Left hindlimb (tissue), 1 donor: Measurements from ENCODE around the gene RPGRIP1.
"Not testable (repeated sequence)": the region's sequence is repeated elsewhere in the genome, so short reads cannot be mapped to it uniquely, and the experiment has no call there.

Experiments
- DNase-seq: peaks from one replicate; pipeline ENCODE4 v3.0.0-alpha.2; 2018

Gene RPGRIP1

DNA sequence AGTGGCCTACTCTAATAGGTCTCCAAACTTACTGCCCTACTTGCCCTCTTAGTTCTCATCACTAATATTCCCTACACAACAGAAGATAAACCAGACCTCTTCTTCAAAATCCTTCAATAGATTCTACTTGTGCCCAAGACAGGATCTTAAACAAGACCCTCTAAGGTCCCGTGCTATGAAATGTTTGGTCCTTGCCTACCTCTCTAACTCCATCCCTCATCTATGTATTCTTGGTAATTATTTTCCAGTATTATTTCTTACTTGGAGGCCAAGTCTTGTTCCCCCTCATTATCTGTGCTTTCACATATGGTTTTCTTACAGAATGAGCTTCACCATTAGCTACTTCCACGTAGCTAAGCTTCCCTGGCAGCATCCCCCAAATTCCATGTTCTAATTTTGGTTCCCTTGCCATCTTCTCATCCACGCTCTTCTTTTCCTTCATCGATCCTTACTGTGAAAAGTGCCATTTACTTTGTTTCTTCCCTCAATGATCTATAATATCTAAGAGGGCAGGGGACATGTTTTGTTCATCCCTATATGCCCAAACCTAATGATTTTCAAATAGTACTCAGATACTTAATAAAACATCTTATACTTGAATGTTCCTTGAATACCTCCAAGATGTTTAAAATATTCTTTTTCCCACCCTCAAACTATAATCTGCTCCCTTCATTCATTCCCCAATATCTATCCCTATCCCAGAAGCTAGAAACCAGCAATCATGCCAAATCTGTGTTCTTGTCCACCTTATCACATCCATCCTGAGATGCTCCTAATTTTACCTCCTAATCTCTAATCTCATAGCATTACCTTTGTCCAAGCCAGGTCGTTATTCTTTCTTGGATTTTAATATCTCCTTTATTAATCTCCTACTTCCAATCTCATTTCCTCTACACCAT lies 20.7 kb upstream of the RPGRIP1 start:
- DNase-seq, result no peak

DNA sequence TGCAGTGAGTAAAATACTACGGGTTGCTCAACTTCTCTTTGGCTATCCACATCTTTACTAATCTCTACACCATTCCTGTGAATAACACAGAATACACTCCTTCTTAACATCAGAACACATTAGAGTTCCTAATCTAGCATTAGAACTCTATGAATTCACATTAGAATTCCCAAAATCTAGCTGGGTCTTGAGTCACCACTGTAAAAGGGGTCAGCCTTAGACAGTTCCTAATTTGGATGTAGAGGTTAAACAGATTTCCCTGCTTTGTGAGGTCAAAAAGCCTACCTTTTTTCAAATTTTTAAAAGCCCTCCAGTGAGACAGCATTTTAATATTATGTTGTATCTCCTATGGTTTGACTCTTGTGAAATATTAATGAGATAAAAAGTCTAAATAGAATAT lies 18.1 kb upstream of the RPGRIP1 start:
- no peak for DNase-seq

DNA sequence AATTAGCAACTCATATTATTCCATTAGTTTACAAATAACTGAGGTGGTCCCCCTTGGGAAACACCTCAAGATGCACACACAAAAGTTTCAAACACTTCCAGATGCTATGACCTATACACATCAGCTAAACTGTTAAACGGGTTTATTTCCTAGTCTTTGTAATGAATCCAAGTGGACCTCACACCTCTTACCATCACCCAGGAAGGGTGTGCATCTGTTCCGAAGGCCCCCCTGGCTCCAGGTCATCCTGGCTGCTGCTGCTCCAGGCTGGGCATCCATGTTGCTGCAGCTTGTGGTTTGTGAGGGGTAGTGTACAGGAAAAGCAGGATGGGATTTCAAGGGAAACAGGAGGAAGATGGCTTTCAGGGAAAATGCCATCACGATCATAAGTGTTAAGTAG lies 17.5 kb upstream of the RPGRIP1 start:
- DNase-seq, result no peak

DNA sequence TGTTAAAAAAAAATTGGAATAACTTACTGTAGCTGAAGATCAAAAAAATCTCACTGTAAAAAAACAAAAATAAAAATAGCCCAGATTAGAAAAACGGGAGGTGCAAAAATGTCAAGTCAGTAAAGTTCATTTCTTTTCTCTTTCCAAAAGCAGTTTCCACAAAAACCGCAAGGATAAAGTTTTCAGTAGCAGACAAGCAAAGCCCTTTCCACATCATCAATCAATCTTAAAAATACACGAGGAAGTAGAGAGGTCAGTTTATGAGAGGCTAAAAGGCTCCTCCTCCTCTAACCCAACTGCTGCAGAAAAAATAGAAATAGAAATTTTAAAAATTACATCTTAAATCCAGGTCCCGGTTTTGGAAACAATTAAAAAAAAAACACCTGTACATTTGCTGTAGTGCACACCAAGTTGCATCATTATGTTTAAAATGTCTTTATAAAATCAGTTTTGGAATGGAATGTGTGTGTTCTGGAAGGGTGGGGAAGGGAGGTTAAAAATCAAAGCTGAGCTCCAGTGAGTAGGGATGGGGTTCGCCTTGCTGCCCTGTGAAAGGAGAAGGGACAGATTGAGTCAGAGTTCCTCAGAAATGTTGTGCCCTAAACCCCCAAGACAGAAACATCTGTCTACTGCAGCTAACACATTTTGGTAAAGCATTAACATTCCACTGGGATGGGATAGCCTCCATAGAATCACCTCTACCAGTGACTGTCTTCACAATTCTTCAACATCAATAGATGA lies 16.4 kb upstream of the RPGRIP1 start:
- DNase-seq, result no peak

DNA sequence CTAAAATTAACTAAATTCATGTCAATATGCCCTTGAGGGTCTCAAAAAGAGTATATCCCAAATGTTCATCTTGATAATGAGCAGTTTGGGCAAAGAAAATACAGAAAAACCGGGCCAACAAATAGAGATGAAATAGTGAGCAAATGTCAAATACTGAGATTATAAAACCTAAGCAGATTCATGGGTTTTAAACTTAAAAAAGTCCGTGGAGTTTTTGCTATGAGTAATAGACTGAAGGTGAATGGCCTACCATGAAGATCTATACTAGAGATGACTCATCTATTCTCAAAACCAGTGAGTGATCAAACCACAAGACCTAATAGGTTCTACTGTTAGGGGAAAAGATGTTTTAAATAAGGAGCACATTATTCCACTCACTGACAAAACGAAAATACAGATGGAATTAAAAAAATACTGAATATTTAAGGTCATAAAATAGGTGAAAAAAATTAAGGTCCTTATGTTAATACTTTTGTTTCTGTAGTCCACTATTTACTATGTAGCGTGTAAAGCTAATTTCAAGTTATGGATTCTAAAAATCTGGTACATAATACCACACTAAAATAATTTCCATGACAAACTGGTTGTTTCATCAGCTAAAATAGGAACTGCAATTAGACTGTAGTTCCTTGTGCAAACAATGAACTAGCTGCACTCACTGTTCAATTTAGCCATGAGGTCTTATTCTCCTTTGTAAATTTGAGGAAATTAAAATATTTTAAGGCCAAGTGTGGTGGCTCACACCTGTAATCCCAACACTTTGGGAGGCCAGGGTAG lies 15.7 kb upstream of the RPGRIP1 start:
- DNase-seq, result no peak

DNA sequence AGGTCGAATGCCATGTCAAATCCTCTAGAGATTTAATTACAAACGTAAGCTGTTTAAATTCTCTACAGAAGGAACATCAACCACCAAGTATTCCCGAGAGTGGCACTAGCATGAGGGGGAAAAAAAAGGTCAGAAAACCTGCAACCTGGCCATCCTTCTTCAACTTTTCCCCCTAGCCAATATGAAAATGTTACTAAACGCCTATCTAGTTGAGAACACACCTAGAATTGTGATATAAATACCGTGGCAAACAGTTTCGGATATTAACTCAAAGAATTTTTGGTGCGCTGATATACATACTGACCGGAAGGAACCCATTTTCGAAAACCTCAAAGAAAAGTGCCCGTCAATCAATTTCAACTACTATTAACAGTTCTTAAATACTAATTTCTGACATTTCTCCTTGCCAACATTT lies 12.4 kb upstream of the RPGRIP1 start:
- no peak for DNase-seq

DNA sequence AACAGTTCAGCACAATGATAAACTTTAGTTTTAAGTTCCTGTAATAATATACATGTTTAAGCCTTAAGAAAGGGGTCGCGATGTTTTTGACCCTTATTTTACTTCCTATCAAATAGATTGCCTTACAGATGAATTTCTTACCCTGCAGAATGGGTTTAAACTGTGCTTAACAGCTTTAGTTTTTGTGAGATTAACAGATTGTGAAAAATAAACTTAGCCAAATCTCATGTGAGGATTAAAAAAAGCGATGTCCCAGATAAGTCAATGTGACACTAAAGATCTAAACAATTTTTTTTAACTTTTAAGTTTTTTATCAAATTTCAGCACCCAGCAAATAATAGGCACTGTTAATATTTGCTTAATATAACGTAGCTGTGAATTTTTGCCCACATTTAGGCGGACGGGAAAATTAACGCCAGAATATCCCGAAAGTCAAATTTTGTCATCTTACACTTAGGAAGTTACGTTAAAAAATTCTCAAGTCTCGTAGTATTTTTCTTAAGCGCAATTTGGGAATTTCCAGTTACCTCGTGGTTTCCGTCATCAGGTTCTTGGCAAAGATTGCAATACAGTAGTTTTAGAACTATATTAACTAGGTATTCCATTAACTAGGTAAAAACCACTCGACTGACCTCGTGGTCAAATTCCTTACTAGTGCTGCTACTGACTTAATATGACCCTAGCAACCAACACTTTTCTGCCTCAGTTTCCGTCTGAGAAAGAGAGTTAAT lies 11.8 kb upstream of the RPGRIP1 start:
- no peak for DNase-seq

DNA sequence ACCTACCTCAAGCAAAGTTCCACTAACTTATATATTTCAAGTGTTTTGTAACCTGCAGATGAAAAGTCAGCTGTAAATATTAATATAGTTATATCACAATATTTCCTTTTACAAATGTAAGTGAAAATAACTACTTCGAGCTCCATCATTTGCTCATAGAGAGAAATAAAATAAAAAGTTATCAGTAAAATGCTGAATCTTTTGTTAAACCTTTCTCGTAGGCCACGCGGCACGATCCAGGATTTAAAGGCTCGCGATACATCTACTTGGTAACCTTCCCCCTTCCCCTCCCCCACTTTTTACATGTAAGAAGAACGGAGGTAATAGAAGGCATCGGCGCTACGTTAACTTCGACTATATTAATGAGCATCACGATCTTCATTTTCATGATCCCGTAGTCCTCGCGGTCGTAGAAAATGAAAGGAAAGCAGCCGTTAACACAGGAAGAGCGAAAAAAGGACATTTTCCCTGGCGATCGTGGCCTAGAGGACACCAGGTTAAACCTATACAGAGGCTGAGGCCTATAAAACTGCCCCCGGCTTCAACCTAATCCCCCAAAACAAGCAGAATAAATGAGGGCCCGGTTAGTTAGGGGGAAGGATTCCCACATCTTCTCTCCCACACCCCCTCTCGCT lies 11.1 kb upstream of the RPGRIP1 start:
- no peak for DNase-seq

DNA sequence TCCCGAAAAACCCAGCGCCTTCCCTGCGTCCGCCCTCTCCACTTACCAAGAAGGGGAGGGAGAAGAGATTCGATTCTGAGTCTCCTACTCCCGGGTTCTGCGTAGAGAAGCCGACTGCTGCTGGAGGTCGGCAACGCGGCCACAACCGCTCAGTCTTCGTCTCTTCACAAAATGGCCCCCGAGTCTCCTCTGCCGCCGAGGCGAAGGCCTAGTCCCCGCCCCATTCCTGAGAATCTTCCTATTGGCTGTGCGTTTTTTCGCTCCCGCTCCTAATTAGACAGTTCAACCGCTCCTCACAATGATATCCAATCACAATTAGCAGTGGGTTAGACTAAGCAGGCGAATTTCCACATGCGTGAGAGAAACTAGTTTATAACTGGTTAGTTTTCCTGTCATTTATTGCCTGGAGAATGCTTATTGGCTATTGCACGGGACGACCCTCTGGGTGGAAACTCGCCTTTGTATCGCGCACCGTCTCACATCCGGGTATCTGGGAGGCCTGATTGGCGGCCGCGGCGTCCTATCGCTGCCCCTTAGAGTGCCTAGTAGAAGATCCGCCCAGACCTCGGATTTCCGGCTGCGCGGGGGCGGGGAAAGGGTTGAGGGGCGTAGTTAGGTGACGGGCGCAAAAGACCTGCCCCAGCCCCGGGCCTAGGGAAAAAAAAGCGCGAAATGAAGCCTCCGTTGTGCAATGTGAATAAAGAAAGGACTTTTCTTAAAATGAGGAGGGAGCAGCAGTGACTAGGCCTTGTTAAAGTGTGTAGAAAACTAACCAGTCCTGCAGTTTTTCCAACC lies 10.4 kb upstream of the RPGRIP1 start, which contains the start of gene HNRNPC:
Gene HNRNPC, minus strand, starts transcription at position 191 of the 795 bp plus-strand sequence. CDS start 35,249 bp downstream, outside the sequence.
- peak; percentile 100 for DNase-seq

DNA sequence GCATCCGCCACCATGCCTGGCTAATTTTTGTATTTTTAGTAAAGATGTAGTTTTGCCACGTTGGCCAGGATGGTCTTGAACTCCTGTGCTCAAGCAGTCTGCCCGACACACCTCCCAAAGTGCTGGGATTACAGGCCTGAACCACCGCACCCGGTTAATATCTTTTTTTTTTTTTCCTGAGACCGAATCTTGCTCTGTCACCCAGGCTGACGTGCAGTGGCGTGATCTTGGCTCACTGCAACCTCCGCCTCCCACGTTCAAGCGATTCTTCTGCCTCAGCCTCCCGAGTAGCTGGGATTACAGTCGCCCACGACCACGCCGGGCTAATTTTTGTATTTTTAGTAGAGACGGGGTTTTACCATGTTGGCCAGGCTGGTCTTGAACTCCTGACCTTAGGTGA lies 7.2 kb upstream of the RPGRIP1 start:
- not testable (repeated sequence) for DNase-seq

DNA sequence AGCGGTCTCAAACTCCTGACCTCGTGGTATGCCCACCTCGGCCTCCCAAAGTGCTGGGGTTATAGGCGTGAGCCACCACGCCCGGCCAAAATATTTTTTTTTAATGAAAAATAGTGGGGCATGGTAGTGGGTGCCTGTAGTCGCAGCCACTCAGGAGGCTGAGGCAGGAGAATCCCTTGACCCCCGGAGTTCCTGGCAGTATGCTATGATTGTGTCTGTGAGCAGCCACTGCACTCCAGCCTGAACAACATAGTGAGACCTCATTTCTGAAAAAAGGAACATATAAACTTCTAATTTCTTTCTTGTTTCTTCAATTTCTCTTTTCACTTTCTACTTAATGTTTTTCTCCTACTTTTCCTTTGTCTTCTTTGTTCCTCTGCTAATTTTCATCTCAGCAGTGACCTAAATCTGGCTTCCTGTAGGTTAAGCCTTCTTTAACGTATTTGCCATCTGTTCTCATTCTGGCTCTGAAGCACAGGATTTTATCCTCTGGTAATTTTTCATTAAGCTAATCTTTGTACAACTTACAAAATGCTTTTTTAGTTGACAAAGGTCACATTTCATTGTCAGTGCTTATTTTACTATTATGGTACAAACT lies 4.5 kb upstream of the RPGRIP1 start:
- DNase-seq, result no peak

DNA sequence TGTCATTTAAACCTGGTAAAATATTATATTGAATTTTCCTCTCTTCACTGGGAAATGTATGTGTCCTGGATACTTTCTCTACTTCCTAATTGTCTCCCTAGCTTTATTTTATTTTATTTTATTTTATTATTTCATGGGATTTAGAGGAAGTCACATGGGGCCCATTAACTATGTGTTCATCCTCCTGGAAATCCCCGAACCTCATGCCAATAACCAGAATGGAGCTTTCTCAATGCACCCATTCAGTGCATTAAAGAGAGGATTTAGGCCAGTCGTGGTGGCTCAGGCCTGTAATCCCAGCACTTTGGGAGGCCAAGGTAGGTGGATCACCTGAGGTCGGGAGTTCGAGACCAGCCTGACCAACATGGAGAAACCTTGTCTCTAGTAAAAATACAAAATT lies 1.3 kb upstream of the RPGRIP1 start:
- DNase-seq, result no peak

DNA sequence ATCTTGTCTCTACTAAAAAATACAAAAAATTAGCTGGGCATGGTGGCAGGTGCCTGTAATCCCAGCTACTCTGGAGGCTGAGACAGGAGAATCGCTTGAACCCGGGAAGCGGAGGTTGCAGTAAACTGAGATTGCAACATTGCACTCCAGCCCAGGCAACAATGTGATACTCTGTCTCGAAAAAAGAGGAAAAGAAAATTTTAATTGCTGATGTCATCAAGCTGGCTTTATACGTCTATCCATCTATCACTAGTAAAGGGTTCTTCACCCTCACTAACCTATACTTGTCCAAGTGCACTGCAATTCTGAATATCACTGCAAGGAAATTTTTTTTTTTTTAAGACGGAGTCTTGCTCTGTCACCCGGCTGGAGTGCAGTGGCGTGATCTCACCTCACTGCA lies 2.0 kb downstream of the RPGRIP1 start:
- DNase-seq, result not testable (repeated sequence)

DNA sequence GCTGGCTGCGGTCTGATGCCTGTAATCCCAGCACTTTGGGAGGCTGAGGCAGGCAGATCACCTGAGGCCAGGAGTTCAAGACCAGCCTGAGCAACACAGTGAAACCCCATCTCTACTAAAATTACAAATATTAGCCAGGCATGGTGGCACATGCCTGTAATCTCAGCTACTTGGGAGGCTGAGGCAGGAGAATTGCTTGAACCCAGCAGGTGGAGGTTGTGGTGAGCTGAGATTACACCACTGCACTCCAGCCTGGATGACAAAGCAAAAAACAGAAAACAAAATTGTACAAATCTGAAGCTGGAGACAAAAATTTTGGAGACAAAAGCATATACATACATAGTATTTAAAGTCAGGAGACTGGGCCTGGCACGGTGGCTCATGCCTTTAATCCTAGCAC lies 6.6 kb downstream of the RPGRIP1 start:
- DNase-seq, result not testable (repeated sequence)

DNA sequence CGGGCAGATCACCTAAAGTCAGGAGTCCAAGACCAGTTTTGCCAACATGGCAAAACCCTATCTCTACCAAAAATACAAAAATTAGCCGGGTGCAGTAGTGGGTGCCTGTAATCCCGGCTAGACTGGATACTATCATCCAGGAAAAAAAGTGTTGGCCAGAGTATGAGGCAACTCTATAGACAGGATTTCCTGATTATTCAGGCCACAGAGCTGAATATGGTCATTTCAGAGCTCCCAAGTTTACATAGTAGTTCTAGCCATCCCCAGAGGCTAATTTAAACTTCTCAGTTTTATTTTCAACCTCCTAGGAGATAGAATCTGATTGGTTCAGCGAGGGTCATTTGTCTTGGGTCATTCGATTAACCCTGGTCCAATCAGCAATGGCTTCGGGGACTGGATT lies 7.3 kb downstream of the RPGRIP1 start:
- no peak for DNase-seq

DNA sequence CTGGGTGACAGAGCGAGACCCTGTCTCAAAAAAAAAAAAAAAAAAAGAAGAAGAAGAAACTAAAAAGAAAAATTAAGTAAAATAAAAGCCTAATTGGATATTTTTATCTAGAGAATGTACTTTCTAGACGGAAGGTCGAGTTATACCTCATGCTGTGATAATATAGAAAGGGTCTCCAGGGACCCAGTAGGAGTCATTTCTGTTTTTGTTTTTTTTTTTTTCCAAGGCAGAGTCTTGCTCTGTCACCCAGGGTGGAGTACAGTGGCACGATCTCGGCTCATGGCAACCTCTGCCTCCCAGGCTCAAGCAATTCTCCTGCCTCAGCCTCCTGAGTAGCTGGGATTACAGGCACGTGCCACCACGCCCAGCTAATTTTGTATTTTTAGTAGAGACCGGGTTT lies 14.1 kb downstream of the RPGRIP1 start:
- not testable (repeated sequence) for DNase-seq

DNA sequence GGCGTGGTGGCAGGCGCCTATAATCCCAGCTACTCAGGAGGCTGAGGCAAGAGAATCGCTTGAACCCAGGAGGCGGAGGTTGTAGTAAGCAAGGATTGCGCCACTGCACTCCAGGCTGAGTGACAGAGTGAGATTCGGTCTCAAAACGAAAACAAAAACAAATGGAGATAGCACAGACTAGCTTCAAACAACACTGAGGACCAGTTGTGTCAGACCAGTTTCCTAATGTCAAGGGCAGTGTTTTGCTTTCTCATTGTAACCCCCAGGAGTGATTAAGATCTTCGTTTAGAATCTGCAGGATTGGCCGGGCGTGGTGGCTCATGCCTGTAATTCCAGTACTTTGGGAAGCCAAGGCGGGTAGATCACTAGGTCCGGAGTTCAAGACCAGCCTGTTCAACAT lies 18.5 kb downstream of the RPGRIP1 start:
- DNase-seq, result no peak

DNA sequence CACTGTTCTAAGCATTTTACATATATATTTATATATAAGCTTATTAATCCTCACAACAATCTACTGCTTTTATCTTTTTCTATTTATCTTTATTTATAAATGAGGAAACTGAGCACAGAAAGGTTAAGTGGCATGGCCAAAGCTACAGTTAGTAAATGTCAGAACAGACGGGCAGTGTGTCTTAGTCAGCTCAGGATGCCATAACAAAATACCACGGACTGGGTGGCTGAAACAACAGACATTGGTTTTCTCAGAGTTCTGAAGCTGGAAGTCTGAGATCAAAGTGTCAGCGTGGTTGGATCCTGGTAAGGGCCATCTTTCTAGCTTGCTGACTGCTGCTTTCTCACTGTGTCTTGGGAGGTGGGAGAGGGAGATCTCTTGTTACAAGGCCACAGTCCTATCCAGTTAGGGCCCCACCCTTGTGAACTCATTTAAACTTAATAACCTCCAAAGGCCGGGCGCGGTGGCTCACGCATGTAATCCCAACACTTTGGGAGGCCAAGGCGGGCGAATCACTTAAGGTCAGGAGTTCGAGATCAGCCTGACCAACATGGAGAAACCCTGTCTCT lies 19.8 kb downstream of the RPGRIP1 start:
- DNase-seq, result no peak

DNA sequence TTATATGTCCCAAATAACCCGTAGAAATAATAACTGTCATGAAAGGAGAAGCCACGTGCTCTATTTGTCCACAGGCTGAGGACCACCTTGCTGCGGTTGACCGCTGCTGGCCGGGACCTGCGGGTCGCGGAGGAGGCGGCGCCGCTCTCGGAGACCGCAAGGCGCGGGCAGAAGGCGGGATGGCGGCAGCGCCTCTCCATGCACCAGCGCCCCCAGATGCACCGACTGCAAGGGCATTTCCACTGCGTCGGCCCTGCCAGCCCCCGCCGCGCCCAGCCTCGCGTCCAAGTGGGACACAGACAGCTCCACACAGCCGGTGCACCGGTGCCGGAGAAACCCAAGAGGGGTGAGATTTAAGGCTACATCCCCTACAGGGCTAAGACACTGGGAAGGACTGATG lies 21.0 kb downstream of the RPGRIP1 start:
- no peak for DNase-seq
